ENCODE measurements around the gene PLEKHG5.

GRCh38 chr1:6502000-6502891 lies 10.8 kb upstream of the PLEKHG5 start:
- TF ChIP-seq, protein P1, sequence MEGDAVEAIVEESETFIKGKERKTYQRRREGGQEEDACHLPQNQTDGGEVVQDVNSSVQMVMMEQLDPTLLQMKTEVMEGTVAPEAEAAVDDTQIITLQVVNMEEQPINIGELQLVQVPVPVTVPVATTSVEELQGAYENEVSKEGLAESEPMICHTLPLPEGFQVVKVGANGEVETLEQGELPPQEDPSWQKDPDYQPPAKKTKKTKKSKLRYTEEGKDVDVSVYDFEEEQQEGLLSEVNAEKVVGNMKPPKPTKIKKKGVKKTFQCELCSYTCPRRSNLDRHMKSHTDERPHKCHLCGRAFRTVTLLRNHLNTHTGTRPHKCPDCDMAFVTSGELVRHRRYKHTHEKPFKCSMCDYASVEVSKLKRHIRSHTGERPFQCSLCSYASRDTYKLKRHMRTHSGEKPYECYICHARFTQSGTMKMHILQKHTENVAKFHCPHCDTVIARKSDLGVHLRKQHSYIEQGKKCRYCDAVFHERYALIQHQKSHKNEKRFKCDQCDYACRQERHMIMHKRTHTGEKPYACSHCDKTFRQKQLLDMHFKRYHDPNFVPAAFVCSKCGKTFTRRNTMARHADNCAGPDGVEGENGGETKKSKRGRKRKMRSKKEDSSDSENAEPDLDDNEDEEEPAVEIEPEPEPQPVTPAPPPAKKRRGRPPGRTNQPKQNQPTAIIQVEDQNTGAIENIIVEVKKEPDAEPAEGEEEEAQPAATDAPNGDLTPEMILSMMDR (conservative IDR thresholded peaks at IDR 0.05; ENCODE audit: low read depth, low read length) = no peak
- TF ChIP-seq EZH2phosphoT487 (IDR thresholded peaks at IDR 0.05; ENCODE audit: borderline replicate concordance, low read length) = no peak
- TF ChIP-seq EZH2 (IDR thresholded peaks at IDR 0.05; ENCODE audit: low read length, unreplicated experiment) = no peak

Data from PC-3 (cell line).